GM21619 (cell line): ENCODE data around the gene EVPL.
"Not testable (repeated sequence)": the region's sequence is repeated elsewhere in the genome, so short reads cannot be mapped to it uniquely, and the experiment has no call there.

Source experiments
- ATAC-seq: cut with Tn5 transposase; IDR thresholded peaks from one replicate; pipeline ENCODE4 v1.9.1; 2021; ENCODE audit not compliant: unreplicated experiment

The EVPL gene

DNA sequence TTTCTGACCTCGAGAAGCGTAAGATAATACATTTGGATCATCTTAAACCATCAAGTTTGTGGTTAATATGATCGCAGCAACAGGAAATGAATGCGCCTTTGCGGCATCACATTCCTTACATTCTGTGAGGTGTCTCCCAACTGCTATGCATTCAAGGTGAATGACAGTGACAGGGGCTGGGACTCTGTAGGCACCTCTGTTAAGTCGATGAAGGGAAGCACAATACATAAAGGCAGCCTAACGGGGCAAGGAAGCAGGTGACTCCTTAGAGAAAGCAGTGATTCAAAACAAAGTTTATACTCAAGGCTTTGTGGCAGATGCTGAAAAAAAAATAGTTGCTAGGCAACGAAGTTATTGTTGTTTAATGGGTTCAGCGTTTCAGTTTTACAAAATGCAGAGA lies 21.6 kb upstream of the EVPL start:
- ATAC-seq: no peak

DNA sequence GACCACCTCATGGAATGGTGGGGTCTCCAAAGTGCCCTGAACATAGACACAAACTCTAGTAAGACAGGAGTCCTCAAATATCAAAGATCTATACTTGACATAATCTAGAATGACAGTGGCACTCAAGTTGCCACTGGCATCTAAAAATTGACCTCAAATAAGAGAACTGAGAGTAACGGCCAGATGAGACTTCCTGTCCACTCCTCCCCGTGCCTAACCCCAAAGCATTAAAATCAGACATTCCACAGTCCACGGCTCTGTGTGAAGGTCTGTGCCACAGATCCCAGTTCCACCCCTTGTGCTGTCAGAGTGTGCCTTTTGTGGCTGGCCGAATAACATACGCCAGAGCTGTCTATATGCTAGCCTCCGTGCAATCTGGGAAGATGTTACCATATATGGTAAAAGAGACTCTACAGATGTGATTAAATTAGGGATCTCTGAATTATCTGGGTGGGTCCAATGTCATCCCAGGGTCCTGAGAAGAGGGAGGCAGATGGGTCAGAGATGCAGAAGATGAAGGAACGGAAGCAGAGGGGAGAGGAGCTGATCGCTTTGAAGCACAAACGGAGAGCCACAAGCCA lies 21.0 kb upstream of the EVPL start:
- ATAC-seq: no peak

DNA sequence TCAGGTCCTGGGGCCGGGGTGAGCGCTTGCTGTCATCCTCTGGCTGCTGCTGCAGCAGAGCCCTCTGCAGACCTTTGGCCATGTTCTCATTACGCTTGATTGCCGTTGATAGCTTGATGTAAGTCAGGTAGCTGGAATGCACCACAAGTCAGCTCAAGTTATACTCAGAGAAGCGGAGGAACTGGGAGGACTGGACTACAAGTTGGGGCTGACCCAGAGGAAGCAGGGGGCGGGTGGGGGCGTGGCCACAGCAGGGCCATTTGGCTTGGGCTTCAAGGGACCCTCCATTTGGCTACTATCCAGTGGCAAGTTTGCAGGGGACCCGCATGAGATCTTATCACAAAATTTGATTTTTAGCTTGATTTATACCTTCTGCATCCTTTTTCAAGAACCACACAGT lies 19.0 kb upstream of the EVPL start:
- no peak for ATAC-seq

DNA sequence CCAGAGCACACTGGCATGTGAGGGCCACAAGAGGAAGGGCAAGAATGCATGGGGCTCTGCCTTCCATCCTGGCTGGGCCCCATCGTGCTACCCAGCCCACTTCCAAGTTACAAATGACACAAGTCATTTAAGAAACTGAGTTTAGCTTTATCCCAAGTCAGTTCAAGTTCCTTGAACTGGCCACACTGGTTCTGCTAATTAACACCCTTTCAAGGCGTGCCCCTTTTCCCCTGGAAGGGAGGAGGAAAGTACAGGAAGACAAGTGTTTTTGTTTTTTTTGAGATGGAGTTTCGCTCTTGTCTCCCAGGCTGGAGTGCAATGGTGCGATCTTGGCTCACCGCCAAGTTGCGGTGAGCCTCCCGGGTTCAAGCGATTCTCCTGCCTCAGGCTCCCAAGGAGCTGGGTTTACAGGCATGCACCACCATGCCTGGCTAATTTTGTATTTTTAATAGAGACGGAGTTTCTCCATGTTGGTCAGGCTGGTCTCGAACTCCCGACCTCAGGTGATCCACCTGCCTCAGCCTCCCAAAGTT lies 17.4 kb upstream of the EVPL start:
- ATAC-seq: not testable (repeated sequence)

DNA sequence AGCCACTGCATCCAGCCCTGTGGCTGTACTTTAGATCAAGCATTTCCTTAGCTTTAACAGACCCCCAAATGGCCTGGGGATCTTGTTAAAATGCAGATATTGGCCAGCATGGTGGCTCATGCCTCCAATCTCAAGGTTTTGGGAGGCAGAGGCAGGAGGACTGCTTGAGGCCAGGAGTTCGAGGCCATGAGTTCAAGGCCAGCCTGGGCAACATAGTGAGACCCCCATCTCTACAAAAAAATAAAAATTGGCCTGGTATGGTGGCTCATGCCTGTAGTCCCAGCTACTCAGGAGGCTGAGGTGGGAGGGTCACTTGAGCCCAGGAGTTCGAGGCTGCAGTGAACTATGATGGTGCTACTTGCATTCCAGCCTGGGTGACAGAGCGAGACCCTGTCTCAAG lies 15.8 kb upstream of the EVPL start:
- ATAC-seq: not testable (repeated sequence)

DNA sequence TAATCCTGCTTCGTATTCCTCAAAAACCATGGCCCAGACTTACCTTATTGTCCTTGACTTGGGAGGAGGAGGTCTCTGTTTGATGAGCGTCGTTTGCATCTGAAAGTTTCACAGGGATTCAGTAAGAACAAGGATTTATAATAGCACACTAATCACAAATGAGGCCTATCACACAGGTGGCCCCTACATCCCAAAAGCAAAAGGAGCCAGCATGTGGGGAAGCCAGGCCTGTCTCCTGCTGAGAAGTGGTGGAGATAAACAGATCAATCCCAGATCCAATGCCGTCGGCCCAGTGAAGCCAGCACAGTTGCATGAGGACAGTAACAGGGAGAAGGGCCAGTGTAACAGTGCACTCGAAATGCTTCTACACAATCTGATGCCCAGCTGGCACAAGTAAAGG lies 13.3 kb upstream of the EVPL start:
- no peak for ATAC-seq

DNA sequence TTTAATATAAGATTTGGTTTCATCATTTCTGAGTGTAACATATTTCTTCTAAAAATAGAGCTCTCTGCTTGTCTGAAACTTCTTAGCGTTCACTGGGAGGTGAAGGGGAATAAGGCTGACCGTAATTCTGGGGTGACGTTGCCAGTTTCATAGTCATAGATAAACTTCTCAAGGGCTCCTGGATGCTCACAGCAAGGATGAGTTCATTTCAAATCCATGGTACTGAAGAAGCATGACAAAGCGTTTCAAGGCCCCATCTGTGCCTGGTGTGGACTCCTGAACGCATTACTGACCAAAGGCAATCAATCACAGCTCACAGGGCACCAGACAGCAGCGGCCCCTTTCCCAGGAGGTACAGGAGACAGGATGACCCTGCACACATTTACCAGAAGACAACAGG lies 12.0 kb upstream of the EVPL start:
- no peak for ATAC-seq

DNA sequence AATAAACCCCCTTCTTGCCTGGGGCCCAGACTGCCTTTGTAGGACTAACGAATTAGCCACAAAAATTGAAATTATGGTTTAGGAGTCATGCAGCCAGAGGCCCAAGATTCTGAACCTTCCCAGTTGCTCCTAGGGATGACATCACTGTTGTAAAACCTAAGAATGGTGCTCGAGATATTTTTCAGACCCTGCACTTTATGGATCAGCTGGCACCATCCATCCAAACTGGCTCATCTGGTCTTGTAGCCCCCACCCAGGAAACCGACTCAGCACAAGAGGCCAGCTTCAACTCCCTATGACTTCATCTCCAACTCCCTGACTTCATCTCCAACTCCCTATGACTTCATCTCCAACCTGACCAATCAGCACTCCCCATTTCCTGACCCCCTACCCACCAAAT lies 10.9 kb upstream of the EVPL start:
- no peak for ATAC-seq

DNA sequence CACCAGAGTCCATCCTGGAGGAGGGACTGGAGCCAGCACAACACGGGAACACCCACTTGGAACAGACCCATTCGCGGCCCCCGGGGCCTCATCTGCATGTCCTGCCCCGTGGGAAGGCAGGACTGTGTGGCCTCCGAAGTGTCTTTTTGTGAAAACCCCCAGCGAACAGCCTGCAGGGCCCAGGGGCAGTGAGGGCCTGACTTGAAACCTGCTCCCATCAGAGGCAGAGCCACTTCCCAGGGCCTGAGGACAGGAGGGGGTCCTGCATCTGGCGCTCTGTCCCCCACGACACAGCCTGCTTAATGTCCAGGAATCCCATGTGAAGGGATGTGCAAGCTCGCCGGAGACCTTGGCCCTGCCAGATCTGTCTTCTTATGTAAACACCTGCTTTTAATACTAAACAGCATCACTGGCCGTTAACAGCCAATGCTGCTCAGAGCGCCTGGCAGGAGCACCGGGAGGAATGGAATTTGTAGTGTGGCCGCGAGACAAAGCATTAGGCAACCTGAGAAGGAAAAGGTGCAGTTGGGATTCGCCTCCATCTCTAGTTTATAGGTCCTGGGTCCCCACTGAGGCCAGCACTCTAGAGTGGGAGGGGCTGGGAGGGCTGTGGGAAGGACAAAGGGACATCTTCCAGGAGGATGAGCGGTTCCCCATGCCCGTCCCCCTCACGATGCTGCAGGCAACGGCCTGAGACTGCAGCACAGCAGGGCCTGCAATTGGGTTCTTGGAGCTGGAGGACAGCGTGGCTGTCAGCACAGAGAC lies 9.6 kb upstream of the EVPL start:
- ATAC-seq: no peak

DNA sequence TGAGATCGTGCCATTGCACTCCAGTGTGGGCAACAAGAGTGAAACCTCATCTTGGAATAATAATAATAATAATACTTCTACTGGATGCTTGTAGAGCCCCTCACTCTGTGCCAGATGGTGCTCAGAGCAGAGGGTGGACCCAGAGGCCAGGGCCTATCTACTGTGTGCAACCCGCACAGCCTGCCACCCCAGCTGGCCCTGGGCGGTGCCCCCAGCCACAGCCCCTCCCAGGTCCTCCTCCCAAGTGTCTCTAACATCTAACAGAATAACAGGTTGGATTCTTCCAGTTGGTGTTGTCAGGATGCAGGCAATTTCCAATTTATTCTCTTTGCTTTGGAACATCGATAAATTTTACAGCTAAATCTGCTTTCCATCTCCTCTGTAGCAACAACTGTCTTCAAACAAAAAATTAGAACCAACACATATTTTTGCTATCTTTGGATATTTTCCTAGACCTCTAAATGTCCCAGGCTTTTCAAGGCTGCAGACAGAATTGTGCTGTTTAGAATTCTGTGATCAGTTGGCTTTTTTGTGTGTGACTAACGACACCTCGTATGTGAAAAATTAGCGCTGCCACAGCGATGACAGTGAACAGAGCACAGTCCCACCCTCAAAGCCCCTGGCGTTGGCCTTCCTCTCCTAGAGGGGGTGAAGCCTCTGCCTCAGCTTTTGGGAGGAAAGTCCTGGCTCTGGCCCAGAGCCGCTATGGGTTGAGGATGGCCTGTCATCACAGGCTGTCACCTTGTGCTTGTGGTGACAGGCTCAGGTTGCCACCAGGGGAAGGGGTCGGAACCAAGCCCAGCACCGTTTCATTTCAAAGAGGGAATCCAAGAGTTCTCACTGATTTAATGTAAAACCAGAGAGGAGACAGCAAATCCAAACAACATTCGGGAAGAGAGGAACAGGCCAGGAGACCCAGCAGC lies 7.6 kb upstream of the EVPL start:
- ATAC-seq: no peak

DNA sequence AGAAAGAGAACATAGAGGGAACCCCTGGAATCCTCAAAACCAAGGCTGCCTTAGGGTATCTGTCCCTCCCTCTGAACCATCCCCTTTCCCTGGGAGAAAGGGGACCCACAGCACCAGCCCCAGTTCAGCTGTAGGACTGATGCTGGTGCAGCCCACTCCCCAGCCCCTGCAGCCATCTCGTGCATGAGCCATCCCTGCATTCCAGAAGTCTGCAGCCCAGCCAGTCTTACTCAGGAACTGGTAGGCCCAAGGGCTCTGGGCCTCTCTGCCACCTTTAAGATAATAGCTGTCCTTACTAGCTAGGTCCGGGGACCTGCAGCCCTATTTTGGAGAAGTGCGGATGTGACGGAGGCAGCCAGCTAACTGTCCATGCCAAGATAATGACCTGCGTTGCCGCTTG lies 6.0 kb upstream of the EVPL start:
- ATAC-seq: no peak

DNA sequence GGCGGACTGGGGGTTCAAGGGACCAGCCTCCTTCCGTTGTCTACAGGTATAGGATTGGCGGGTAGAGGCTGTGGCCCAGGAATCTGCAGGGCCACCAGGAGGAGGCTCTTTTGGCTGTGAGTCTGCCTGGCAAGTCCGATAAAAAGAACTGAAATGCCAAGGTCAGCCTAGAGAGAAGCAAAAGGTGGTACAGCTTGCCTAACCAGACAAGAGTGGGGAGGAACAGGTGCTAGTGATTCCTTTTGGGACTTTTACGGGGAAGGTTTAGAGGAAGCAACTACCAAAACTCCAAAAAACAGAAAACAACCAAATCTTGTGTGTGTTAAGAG lies 5.6 kb upstream of the EVPL start:
- ATAC-seq: no peak

DNA sequence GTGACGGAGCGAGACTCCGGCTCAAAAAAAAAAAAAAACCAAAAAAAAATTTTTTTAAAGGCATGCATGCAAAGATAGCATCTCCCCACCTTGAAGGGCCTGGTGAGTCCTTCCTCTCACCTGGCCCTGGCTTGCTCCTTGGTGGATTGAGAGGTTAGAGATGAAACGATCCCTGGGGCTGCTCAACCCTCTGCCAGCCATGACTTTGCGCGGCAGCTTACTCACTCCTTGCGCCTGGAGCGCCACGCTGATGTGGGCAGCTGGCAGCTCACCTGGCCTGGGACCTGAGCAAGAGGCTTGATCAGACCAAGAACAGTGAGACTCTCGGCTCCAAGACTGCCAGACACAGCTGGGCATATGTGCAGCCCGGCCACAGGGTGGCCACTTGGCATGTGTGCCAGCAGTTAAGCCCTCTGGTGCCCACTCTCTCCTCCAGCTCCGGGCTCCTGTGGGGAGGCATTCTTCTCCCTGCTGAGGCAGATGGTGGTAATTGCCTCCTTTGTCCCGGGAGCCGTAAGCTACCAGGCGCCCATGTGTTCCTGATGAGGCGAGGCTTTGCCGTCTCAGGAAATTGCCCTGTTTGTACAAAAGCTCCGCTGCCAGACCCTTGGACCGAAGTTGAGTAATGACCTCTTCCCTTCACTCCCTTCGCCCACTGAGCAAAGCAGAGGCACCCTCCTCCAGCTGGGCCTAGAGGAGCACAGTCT lies 5.1 kb upstream of the EVPL start:
- ATAC-seq: no peak

DNA sequence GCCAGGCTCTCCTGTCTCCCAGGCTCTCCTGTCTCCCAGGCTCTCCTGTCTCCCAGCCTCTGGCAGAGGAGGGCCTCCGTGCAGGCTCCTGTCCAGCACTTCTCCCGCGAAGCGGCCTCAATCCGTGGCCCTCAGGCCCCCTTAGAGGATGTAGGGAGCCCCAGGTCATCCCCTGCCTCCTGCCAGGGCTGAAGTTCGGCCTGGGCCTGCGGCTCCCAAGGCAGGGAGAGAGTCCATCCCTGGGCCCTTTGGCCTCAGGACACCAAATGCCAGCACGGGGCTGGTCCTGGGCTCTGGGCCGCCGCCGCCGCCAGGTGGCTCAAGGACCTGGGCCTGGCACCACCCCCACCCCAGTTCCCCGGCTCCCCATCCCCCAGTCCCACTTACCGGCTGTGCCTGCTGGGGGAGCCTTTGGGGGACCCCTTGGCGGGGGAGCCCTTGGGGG lies 370 bp downstream of the EVPL start:
- no peak for ATAC-seq

DNA sequence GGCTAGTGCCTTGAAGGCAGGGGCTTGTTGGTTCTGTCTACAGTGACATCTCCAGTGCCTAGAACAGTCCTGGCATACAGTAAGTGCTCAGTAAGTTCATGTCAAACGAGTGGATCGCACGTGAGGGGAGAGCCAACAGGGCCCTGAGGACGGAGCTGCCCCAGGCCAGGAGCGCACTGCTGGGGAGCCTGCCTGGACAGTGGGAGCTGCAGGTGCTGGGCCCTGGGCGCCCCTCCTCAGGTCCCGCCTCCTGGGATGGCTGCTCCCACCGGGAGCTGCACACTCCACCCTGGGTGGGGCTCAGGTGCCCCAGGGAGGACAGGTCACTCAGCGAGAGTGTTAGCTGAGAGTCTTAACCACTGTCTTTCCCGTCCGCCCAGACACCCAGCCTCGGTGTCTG lies 1.8 kb downstream of the EVPL start:
- ATAC-seq: no peak

DNA sequence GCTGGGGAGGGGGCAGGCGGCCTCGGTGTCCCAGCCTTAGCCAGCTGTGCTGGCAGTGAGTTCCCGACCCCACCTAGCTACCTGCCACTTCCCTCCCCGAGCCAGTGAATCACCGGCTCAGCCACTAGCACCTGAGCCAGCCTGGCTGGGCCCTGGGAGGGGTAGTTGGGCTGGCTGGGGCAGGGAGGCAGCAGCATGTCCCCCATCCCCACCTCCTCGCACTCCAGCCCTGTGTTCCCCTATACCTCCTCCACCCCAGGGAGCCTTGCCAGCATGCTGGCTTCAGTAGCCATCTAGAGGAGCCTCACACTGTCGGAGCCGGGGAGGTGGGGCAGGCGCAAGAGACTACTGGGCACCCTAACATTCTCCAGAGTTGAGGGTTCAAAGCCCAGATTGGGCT lies 2.8 kb downstream of the EVPL start:
- ATAC-seq: no peak

DNA sequence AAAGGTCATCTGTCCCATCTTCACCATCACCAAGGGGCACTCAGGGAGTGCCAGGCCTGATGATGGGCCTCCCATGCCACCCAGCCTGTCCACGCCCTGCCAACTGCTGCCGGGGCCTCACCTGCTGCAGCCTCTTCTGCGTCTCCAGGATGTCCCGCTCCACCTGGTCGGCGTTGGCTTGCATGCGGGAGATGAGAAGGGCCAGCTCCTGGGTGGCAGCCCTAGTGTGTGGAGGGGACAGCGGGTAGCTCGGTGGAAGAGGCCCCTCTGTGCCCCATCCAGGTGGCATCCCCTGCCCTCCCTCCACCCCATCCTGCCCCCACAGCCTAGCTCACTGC lies 3.2 kb downstream of the EVPL start:
- ATAC-seq: no peak

DNA sequence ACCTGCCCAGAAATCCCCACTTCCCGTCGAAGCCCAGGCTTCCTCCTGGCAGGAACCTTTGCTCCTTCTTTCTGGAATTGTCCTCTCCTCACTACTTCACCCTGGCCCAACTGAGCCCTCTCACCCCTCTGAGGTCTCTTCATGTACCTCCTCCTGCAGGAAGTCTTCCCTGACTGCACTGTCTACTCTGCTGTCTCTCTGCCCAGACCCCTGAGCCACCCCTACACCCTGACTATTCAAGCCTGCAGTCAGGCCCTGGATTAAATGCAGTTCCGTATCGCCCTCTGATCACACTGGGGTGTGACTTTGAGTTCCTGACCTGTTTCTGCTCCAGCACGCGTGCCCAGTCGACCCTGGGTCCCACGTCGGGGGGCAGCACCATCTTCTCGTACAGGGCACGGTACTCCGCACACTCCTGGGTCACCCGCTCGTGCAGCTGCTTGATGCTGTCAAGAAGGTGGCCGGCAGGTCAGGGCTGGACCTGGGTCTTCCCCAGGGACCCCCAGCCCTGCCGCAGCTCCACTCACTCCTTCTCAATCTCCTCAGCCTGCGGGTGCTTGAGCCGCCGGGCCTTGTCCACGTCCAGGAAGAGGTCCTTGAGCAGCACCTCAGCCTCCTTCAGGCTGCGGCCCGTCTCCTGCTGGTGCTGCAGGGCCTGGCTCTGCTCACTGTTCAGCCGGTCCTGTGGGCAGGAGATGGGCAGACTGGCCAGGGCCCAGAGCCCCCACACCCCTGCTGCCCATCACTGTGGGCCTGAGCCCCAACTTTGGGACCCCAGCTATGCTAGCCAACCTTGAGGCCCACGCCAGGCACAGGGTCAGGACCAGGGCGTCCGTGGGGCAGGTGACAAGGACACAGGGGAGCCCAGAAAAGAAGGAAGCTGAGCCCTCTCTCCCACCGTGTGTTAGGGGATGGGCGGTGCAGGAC lies 3.9 kb downstream of the EVPL start:
- no peak for ATAC-seq

DNA sequence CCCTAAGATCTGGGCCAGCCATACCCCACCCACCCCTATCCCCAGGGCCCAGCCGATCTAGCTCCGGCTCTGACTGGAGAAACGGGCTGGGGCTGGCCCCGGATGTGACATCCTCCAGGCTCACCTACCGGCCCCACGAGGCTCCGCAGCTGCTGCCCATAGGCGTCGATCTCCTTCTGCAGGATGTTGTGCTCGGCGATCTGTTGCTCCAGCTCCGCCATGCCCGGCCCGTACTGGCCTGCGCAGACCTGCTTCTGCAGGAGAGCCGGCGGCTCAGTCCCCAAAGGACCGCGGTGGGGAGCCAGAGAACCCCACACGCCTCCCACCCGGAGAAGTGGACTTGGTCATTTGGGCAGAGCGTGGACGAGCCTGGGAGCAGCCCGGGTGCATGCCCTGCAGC lies 4.8 kb downstream of the EVPL start:
- ATAC-seq: no peak

DNA sequence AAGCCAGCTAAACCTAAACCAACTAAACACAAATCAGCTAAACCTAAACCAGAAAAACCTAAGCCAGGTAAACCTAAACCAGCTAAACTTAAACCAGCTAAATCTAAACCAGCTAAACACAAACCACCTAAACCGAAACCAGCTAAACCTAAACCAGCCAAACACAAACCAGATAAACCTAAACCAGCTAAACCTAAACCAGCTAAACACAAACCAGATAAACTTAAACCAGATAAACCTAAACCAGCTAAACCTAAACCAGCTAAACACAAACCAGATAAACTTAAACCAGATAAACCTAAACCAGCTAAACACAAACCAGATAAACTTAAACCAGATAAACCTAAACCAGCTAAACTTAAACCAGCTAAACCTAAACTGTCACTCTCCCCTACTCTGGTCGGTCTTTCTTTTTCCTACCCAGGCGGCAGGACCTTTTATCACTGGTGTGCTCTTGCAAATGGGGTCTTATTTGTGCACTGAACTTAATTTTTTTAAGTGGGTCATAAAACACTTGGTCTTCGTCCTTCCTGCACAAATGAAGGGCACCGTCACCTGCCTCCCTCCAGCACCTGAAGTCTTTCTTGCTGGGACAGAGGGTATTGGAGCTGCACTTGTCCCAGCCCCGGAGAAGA lies 7.2 kb downstream of the EVPL start:
- ATAC-seq: no peak
